Endothelial cell of coronary artery (primary cell): ENCODE measurements around the gene CLEC2L. TPM values are rescaled to one million over a fixed set of nuclear protein-coding genes. Genes with fewer than 3 reads are reported as not detected.

Experiments used
- total RNA-seq: library from RNA; depleted of rRNA; stranded (reverse); fragments of >200 nt; gene quantifications from 2 replicates; pipeline ENCODE4 v1.2.3, GENCODE V29; 2014

CLEC2L gene
- total RNA-seq: not detected in 2 replicates

DNA sequence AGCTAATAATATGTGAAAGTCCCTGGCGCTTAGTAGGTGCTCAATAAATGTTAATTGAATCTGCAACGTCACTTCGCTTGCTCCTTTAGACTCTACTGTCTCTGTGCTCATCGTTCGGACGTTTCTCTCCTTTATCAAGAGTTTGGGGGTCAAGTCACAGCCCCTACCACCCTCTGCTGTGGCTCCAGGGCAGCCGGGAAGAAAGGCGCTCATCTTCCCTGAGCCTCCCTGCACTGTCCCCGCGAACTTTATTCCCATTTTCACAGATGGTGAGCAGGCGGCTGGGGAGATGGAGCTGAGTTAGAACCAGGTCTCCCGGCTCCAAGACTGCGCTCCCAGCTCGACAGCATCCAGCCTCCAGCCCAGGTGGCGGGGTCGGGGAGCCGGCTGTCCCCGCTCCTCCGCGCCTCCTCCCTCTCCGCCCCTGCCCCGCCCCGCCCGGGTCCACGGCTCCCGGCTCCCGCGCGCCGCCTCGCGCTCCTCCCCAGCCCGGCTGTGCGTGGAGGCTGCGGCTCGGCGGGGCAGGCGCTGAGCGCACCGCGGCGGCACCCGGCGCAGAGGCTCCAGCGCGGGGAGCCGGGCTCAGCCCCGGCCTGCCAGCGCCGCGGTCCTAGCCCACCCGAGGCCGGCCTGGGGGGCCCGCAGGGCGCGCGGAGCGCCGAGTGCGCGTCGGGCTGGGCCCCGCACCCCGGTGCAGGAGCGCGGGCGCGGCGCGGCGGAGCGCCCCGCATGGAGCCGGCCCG is at the start of gene CLEC2L:
Gene CLEC2L (plus strand): TSS at position 487 of the 743 bp plus-strand sequence. CDS start 243 bp downstream, at position 730.

Other genes starting within 250 kb of the CLEC2L start
- gene FMC1, start 182.3 kb upstream of the CLEC2L start, total RNA-seq: 6.1 and 9.4 TPM in 2 replicates
- gene LUC7L2, start 163.8 kb upstream of the CLEC2L start, total RNA-seq: 37.0 and 54.2 TPM in 2 replicates
- gene KLRG2, start 40.0 kb upstream of the CLEC2L start, total RNA-seq: not detected in 2 replicates